ENCODE data around the gene ADAM19.

Gene ADAM19

DNA sequence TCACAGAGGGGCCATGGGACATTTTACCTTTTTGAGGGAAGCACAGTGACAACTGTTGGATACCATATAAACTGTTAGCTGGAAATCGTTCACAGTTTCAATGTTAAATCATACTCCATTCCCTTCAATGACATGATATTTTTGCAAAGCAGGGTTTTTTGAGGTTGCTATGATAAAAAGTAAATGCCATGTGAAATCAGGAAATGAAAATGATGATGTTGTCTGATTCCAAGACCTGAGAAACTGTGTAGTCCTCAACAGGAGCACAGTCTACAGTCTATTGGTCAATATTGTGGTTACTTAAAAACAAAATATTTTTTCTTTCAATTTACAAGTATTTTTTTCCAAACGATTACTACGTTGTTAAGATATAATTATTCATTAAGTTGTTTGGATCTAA is 24.0 kb upstream of the ADAM19 start:
- no peaks in the 10 kb centered on the region for H3K36me3 ChIP-seq (ENCODE audit: control insufficient read depth in 1 of 2, insufficient read depth in 2 of 2, low read depth in 1 of 2, low read length in 2 of 2)
- H4K91ac ChIP-seq (ENCODE audit: low read length), result no peak overlapping the region
- no peak overlapping the region for H2AFZ ChIP-seq (ENCODE audit: low read depth, low read length)
- no peak overlapping the region for H2AK5ac ChIP-seq (ENCODE audit: low read length, severe bottlenecking)
- WGBS, result no CpG with 5 or more reads among the region's 3 CpGs
- no peak overlapping the region for H2BK5ac ChIP-seq (ENCODE audit: low read depth, low read length, poor library complexity, severe bottlenecking)
- no peak overlapping the region for H3K18ac ChIP-seq (ENCODE audit: low read depth in 1 of 2, low read length in 2 of 2)
- no peak overlapping the region for H2BK12ac ChIP-seq (ENCODE audit: low read length in 2 of 2)
- no peaks in the 10 kb centered on the region for H3K27me3 ChIP-seq (ENCODE audit: control insufficient read depth in 1 of 2, insufficient read depth in 1 of 2, low read length in 2 of 2)
- no peak overlapping the region for H3K4me2 ChIP-seq (ENCODE audit: low read length, poor library complexity, severe bottlenecking)
- no peak overlapping the region for H3K4ac ChIP-seq (ENCODE audit: low read depth in 1 of 2, low read length in 2 of 2)
- peaks cover 7% of the 10 kb centered on the region for H3K4me1 ChIP-seq (ENCODE audit: control insufficient read depth, insufficient read depth, low read depth, low read length)
- H3K4me3 ChIP-seq (ENCODE audit: insufficient read depth in 1 of 2, low read depth in 1 of 2, low read length in 2 of 2), result no peak overlapping the region
- H4K8ac ChIP-seq (ENCODE audit: low read length), result no peak overlapping the region
- H3K27ac ChIP-seq (ENCODE audit: low read length, poor library complexity, severe bottlenecking), result no peak overlapping the region
- no peaks in the 10 kb centered on the region for H3K9me3 ChIP-seq (ENCODE audit: control insufficient read depth, low read length)
- no peak overlapping the region for H3K14ac ChIP-seq (ENCODE audit: low read length in 2 of 2)
- no peak overlapping the region for H3K9ac ChIP-seq (ENCODE audit: low read length)
- no peak for DNase-seq
- no peak overlapping the region for H2BK15ac ChIP-seq (ENCODE audit: low read depth, poor library complexity, severe bottlenecking)
- H3K79me1 ChIP-seq (replicated peaks; ENCODE audit: low read length, poor library complexity, severe bottlenecking), result no peaks in the 10 kb centered on the region
- H3K23ac ChIP-seq (ENCODE audit: low read length in 2 of 2), result no peak overlapping the region
- H2BK120ac ChIP-seq (ENCODE audit: low read depth, low read length), result no peak overlapping the region

DNA sequence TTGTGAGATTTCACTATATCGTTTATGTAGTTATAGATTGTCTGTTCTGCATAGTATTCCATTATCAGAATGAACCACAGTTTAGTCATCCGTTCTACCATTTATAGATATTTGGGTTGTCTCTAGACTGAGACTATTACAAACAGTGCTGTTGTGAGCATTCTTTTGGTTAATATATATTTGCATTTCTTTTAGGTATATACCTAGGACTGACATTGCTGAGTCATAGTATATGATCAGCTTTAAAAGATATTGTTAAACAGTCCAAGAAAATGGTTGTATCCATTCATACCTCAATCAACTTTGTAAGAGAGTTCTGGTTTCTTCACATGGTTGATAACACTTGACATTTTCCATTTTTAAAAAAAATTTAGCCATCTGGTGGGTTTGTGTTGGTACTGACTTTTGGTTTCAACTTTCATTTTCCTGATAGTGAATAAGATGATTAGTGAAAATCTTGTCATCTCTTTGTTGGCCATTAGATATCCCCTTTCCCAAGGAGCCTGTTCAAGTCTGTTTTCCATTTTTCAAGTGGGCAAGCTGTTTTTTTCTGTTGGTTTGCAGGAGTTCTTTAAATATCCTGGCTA is 22.9 kb upstream of the ADAM19 start:
- Histone ChIP-seq H3K27me3 (ENCODE audit: control insufficient read depth in 1 of 2, insufficient read depth in 1 of 2, low read length in 2 of 2) (no peaks in the 10 kb centered on the region), H3K4ac (ENCODE audit: low read depth in 1 of 2, low read length in 2 of 2) (no peak overlapping the region), H2AFZ (ENCODE audit: low read depth, low read length) (no peak overlapping the region), H3K23ac (ENCODE audit: low read length in 2 of 2) (no peak overlapping the region), H3K18ac (ENCODE audit: low read depth in 1 of 2, low read length in 2 of 2) (no peak overlapping the region), H3K9me3 (ENCODE audit: control insufficient read depth, low read length) (no peaks in the 10 kb centered on the region), H3K4me3 (ENCODE audit: insufficient read depth in 1 of 2, low read depth in 1 of 2, low read length in 2 of 2) (no peak overlapping the region), H4K8ac (ENCODE audit: low read length) (no peak overlapping the region), H2BK5ac (ENCODE audit: low read depth, low read length, poor library complexity, severe bottlenecking) (no peak overlapping the region), H3K4me1 (ENCODE audit: control insufficient read depth, insufficient read depth, low read depth, low read length) (peaks cover 6% of the 10 kb centered on the region), H3K4me2 (ENCODE audit: low read length, poor library complexity, severe bottlenecking) (no peak overlapping the region), H4K91ac (ENCODE audit: low read length) (no peak overlapping the region), H2BK12ac (ENCODE audit: low read length in 2 of 2) (no peak overlapping the region), H3K27ac (ENCODE audit: low read length, poor library complexity, severe bottlenecking) (no peak overlapping the region), H3K79me1 (replicated peaks; ENCODE audit: low read length, poor library complexity, severe bottlenecking) (no peaks in the 10 kb centered on the region), H3K36me3 (ENCODE audit: control insufficient read depth in 1 of 2, insufficient read depth in 2 of 2, low read depth in 1 of 2, low read length in 2 of 2) (no peaks in the 10 kb centered on the region), H2AK5ac (ENCODE audit: low read length, severe bottlenecking) (no peak overlapping the region), H3K14ac (ENCODE audit: low read length in 2 of 2) (no peak overlapping the region), H2BK120ac (ENCODE audit: low read depth, low read length) (no peak overlapping the region), H2BK15ac (ENCODE audit: low read depth, poor library complexity, severe bottlenecking) (no peak overlapping the region), H3K9ac (ENCODE audit: low read length) (no peak overlapping the region)
- DNase-seq, result no peak
- WGBS, result no CpG with 5 or more reads among the region's 2 CpGs

DNA sequence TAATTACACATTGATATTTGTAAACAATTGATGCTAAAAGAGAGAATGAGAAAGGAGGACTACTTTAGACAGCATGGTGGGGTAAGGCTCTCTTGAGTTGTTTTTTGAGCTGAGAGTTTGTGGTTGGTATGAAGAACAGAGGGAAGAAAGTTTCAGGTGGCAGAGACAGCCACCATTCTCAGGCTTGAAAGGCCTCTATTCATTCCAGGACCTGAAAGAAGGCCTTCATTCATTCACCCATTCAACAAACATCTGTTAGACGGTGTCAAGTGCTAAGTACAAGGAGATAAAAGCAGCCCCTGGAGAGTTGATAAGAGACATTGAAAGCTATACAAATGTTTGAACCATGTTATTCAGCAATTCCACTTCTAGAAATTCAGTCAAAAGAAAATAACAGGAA is 21.7 kb upstream of the ADAM19 start:
- no peak overlapping the region for H3K23ac ChIP-seq (ENCODE audit: low read length in 2 of 2)
- no peaks in the 10 kb centered on the region for H3K27me3 ChIP-seq (ENCODE audit: control insufficient read depth in 1 of 2, insufficient read depth in 1 of 2, low read length in 2 of 2)
- no peak overlapping the region for H2BK15ac ChIP-seq (ENCODE audit: low read depth, poor library complexity, severe bottlenecking)
- H3K27ac ChIP-seq (ENCODE audit: low read length, poor library complexity, severe bottlenecking), result no peak overlapping the region
- no peaks in the 10 kb centered on the region for H3K36me3 ChIP-seq (ENCODE audit: control insufficient read depth in 1 of 2, insufficient read depth in 2 of 2, low read depth in 1 of 2, low read length in 2 of 2)
- H3K9ac ChIP-seq (ENCODE audit: low read length), result no peak overlapping the region
- no peak overlapping the region for H2BK12ac ChIP-seq (ENCODE audit: low read length in 2 of 2)
- H2BK120ac ChIP-seq (ENCODE audit: low read depth, low read length), result no peak overlapping the region
- H2AK5ac ChIP-seq (ENCODE audit: low read length, severe bottlenecking), result no peak overlapping the region
- H2BK5ac ChIP-seq (ENCODE audit: low read depth, low read length, poor library complexity, severe bottlenecking), result no peak overlapping the region
- no peaks in the 10 kb centered on the region for H3K9me3 ChIP-seq (ENCODE audit: control insufficient read depth, low read length)
- no CpG with 5 or more reads among the region's 1 CpG for WGBS
- DNase-seq, result no peak
- no peak overlapping the region for H2AFZ ChIP-seq (ENCODE audit: low read depth, low read length)
- H3K4ac ChIP-seq (ENCODE audit: low read depth in 1 of 2, low read length in 2 of 2), result no peak overlapping the region
- no peak overlapping the region for H3K14ac ChIP-seq (ENCODE audit: low read length in 2 of 2)
- no peak overlapping the region for H3K4me2 ChIP-seq (ENCODE audit: low read length, poor library complexity, severe bottlenecking)
- no peak overlapping the region for H3K18ac ChIP-seq (ENCODE audit: low read depth in 1 of 2, low read length in 2 of 2)
- H4K8ac ChIP-seq (ENCODE audit: low read length), result no peak overlapping the region
- H3K4me3 ChIP-seq (ENCODE audit: insufficient read depth in 1 of 2, low read depth in 1 of 2, low read length in 2 of 2), result no peak overlapping the region
- peaks cover under 1% of the 10 kb centered on the region for H3K4me1 ChIP-seq (ENCODE audit: control insufficient read depth, insufficient read depth, low read depth, low read length)
- H4K91ac ChIP-seq (ENCODE audit: low read length), result no peak overlapping the region
- no peaks in the 10 kb centered on the region for H3K79me1 ChIP-seq (replicated peaks; ENCODE audit: low read length, poor library complexity, severe bottlenecking)

DNA sequence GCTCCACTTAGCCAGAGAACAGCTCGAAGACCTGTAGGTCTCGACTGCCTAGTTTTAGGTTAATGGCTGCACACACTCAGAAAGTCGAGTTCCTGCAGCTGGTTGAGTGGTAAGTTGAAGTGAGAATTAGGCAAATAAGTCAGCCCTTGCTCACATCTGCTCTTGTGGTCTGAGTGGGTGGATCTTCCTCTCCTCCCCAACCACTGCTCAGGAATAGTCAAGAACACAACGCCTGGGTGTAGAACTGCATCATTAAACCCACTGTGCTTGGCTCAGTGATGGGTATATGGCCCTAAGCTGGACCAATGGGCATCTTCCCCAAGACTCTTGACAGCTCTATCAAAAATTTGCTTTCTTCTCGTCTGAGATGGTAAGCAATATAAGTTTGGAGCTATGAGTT is 20.9 kb upstream of the ADAM19 start:
- Histone ChIP-seq H4K91ac (ENCODE audit: low read length) (no peak overlapping the region), H2BK15ac (ENCODE audit: low read depth, poor library complexity, severe bottlenecking) (no peak overlapping the region), H3K27ac (ENCODE audit: low read length, poor library complexity, severe bottlenecking) (no peak overlapping the region), H2BK12ac (ENCODE audit: low read length in 2 of 2) (no peak overlapping the region), H3K4me1 (ENCODE audit: control insufficient read depth, insufficient read depth, low read depth, low read length) (no peaks in the 10 kb centered on the region), H2BK5ac (ENCODE audit: low read depth, low read length, poor library complexity, severe bottlenecking) (no peak overlapping the region), H2AK5ac (ENCODE audit: low read length, severe bottlenecking) (no peak overlapping the region), H3K14ac (ENCODE audit: low read length in 2 of 2) (no peak overlapping the region), H3K23ac (ENCODE audit: low read length in 2 of 2) (no peak overlapping the region), H3K4me3 (ENCODE audit: insufficient read depth in 1 of 2, low read depth in 1 of 2, low read length in 2 of 2) (no peak overlapping the region), H3K4me2 (ENCODE audit: low read length, poor library complexity, severe bottlenecking) (no peak overlapping the region), H3K9ac (ENCODE audit: low read length) (no peak overlapping the region), H3K36me3 (ENCODE audit: control insufficient read depth in 1 of 2, insufficient read depth in 2 of 2, low read depth in 1 of 2, low read length in 2 of 2) (no peaks in the 10 kb centered on the region), H3K27me3 (ENCODE audit: control insufficient read depth in 1 of 2, insufficient read depth in 1 of 2, low read length in 2 of 2) (no peaks in the 10 kb centered on the region), H3K4ac (ENCODE audit: low read depth in 1 of 2, low read length in 2 of 2) (no peak overlapping the region), H2BK120ac (ENCODE audit: low read depth, low read length) (no peak overlapping the region), H3K18ac (ENCODE audit: low read depth in 1 of 2, low read length in 2 of 2) (no peak overlapping the region), H3K79me1 (replicated peaks; ENCODE audit: low read length, poor library complexity, severe bottlenecking) (no peaks in the 10 kb centered on the region), H2AFZ (ENCODE audit: low read depth, low read length) (no peak overlapping the region), H3K9me3 (ENCODE audit: control insufficient read depth, low read length) (no peaks in the 10 kb centered on the region), H4K8ac (ENCODE audit: low read length) (no peak overlapping the region)
- DNase-seq, result no peak
- 94% methylated on average over 5 of the region's 5 CpGs for WGBS

Measured in mesenchymal stem cell (in vitro differentiated cells and primary cell).